Brain microvascular endothelial cell (primary cell): ENCODE data around the gene TNFSF18.

Experiments used
- DNase-seq: peaks from one replicate; pipeline ENCODE4 v3.0.0-alpha.2; 2020
- H3K27ac ChIP-seq: fragments of 250-450 bp; sonication (Bioruptor Pico); 2 replicates; pipeline ENCODE4 v1.5.1; 2020; ENCODE audit warnings: mild to moderate bottlenecking, moderate library complexity
- H3K27me3 ChIP-seq: fragments of 250-450 bp; sonication (Bioruptor Pico); replicated peaks from 2 replicates; pipeline ENCODE4 v1.5.1; 2020; ENCODE audit warnings: mild to moderate bottlenecking
- H3K36me3 ChIP-seq: fragments of 250-450 bp; sonication (Bioruptor Pico); replicated peaks from 2 replicates; pipeline ENCODE4 v1.5.1; 2020; ENCODE audit warnings: mild to moderate bottlenecking
- H3K4me3 ChIP-seq: 2 replicates; pipeline ENCODE4 v1.5.1; 2011; ENCODE audit warnings: low read depth, mild to moderate bottlenecking, control low read depth, low read length, moderate library complexity
- CTCF ChIP-seq: IDR thresholded peaks from 2 replicates; pipeline ENCODE4 v1.5.1; 2011; ENCODE audit warnings: low read depth, mild to moderate bottlenecking, moderate library complexity, low read length, control low read depth, inconsistent platforms; ENCODE audit errors: missing control alignments
- in situ Hi-C: cut with HindIII; loops from 2 replicates; pipeline ENCODE4 v1.10.0; 2017; ENCODE audit warnings: low sequenced_read_pairs, low pct_ligation_motif_present

The TNFSF18 gene

GRCh38 chr1:173014160-173014559 is 36.6 kb downstream of the TNFSF18 start:
- no peak for TF ChIP-seq CTCF
- DNase-seq: no peak
- no peaks in the 10 kb centered on the region for H3K27me3 ChIP-seq
- H3K4me3 ChIP-seq: no peak overlapping the region
- no peak overlapping the region for H3K27ac ChIP-seq
- H3K36me3 ChIP-seq: no peaks in the 10 kb centered on the region
- in situ Hi-C loops: no loop called here

GRCh38 chr1:173012126-173012525 is 38.6 kb downstream of the TNFSF18 start:
- Histone ChIP-seq H3K36me3 (no peaks in the 10 kb centered on the region), H3K27ac (no peak overlapping the region), H3K4me3 (no peak overlapping the region), H3K27me3 (no peaks in the 10 kb centered on the region)
- DNase-seq: no peak
- in situ Hi-C loops: no loop called here
- TF ChIP-seq CTCF: no peak

DNA sequence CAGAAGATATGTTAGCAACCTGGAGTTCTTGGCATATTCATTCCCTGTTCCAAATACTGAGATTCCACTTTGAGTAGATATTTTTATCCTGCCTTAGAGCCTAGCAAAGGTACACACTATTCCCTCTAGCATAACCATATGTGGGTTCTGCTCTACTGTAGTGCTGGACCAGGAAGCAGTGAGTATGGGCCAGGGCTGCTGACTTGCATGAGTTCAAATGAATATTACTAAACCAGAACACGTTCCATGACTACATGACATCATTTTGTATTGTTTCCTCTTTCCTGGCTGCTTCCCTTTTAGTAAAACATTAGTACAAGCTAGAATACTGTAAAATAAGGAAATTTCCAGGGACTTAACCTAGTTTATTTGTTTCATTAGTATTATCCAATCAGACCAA is 41.1 kb downstream of the TNFSF18 start:
- Histone ChIP-seq H3K4me3 (no peak overlapping the region), H3K36me3 (no peaks in the 10 kb centered on the region), H3K27ac (no peak overlapping the region), H3K27me3 (no peaks in the 10 kb centered on the region)
- DNase-seq: no peak
- in situ Hi-C loops: no loop called here
- no peak for TF ChIP-seq CTCF

- H3K27me3 ChIP-seq: no peaks in the 10 kb centered on the region
- no peak overlapping the region for H3K4me3 ChIP-seq
- no peaks in the 10 kb centered on the region for H3K36me3 ChIP-seq
- no peak for DNase-seq
- peak; percentile 15 for TF ChIP-seq CTCF
- in situ Hi-C loops: no loop called here
- H3K27ac ChIP-seq: no peak overlapping the region
Observed at GRCh38 chr1:173005196-173005864, 45.4 kb downstream of the TNFSF18 start.

GRCh38 chr1:173002891-173003838 is 47.6 kb downstream of the TNFSF18 start:
- DNase-seq: peak; percentile 90
- Histone ChIP-seq H3K27ac (peak overlapping the region; percentile 84), H3K4me3 (no peak overlapping the region), H3K36me3 (no peaks in the 10 kb centered on the region), H3K27me3 (no peaks in the 10 kb centered on the region)
- in situ Hi-C loops: no loop called here
- no peak for TF ChIP-seq CTCF
